Suprapubic skin (tissue), 4 donors: ENCODE data around the gene NRAS. TPM values are rescaled to one million over a fixed set of nuclear protein-coding genes. Genes with fewer than 3 reads are reported as not detected.

Experiments used
- DNase-seq, 2 donors: peaks; one replicate each; pipeline ENCODE4 v3.0.0-alpha.2; 2019; ENCODE audit warnings: low spot score in 2 of 2
- H3K27ac ChIP-seq: fragments of 200-600 bp; sonication (generic); one replicate; pipeline ENCODE4 v1.5.1; 2019
- H3K27me3 ChIP-seq: fragments of 200-600 bp; sonication (generic); one replicate; pipeline ENCODE4 v1.5.1; 2019
- H3K36me3 ChIP-seq: fragments of 200-600 bp; sonication (generic); one replicate; pipeline ENCODE4 v1.5.1; 2019
- H3K4me1 ChIP-seq: fragments of 200-600 bp; sonication (generic); one replicate; pipeline ENCODE4 v1.5.1; 2019
- H3K4me3 ChIP-seq: fragments of 200-600 bp; sonication (generic); one replicate; pipeline ENCODE4 v1.5.1; 2019; ENCODE audit warnings: mild to moderate bottlenecking
- H3K9me3 ChIP-seq: fragments of 200-600 bp; sonication (generic); one replicate; pipeline ENCODE4 v1.5.1; 2019
- EP300 ChIP-seq: sonication (generic); formaldehyde crosslinking; IDR thresholded peaks from one replicate; pipeline ENCODE4 v1.6.1; 2017; ENCODE audit warnings: antibody characterized with exemption
- POLR2A ChIP-seq, 2 donors: fragments of 450-650 bp; IDR thresholded peaks; one replicate each; pipeline ENCODE4 v1.6.1; 2017; ENCODE audit warnings: antibody characterized with exemption in 2 of 2, mild to moderate bottlenecking in 2 of 2, moderate library complexity in 2 of 2
- POLR2AphosphoS5 ChIP-seq, 3 donors: sonication (generic); formaldehyde crosslinking; IDR thresholded peaks; one replicate each; pipeline ENCODE4 v1.6.1; 2017; ENCODE audit warnings: antibody characterized with exemption in 3 of 3
- WGBS: methylation state at CpG from one replicate; pipeline ENCODE4 v1.1.5; 2018; 5-methylcytosine and 5-hydroxymethylcytosine counted together
- total RNA-seq, 4 donors: library from RNA; depleted of rRNA; stranded (reverse); fragments of >200 nt; gene quantifications; one replicate each; pipeline ENCODE4 v1.1.0, GENCODE V29; 2016
- TF ChIP-seq, protein P1 (sequence below), 2 donors: fragments of 200-600 bp in 1 of 2; fragments of 450-650 bp in 1 of 2; sonication (generic) in 1 of 2; IDR thresholded peaks; one replicate each; pipeline ENCODE4 v1.5.1; 2016 to 2019; ENCODE audit warnings: antibody characterized with exemption in 2 of 2, mild to moderate bottlenecking in 1 of 2, moderate library complexity in 1 of 2

Gene NRAS
- total RNA-seq, 4 donors from 2014 or later, result 21.8 to 41.1 (median 33.3) TPM

DNA sequence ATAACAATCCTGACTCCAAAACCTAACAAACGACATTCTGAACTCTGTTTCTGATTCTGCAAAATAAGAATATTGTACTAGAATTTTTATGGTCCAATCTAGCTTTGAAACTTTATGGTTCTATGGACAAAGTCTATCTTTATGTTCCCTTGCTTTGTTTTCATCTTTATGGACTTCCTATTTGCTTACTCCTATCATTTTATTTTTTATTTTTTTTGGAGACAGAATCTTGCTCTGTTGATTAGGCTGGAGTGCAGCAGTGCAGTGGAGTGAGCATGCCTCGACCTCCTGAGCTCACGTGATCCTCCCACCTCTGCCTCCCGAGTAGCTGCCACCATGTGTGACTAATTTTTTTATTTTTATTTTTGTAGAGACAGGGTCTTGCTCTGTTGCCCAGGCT lies 3.6 kb downstream of the NRAS start:
- no peaks in the 10 kb centered on the region for H3K27me3 ChIP-seq
- peaks cover 26% of the 10 kb centered on the region for H3K4me1 ChIP-seq
- no peak for DNase-seq
- TF ChIP-seq POLR2A (IDR thresholded peaks at IDR 0.05), result no peak
- TF ChIP-seq, protein P1, sequence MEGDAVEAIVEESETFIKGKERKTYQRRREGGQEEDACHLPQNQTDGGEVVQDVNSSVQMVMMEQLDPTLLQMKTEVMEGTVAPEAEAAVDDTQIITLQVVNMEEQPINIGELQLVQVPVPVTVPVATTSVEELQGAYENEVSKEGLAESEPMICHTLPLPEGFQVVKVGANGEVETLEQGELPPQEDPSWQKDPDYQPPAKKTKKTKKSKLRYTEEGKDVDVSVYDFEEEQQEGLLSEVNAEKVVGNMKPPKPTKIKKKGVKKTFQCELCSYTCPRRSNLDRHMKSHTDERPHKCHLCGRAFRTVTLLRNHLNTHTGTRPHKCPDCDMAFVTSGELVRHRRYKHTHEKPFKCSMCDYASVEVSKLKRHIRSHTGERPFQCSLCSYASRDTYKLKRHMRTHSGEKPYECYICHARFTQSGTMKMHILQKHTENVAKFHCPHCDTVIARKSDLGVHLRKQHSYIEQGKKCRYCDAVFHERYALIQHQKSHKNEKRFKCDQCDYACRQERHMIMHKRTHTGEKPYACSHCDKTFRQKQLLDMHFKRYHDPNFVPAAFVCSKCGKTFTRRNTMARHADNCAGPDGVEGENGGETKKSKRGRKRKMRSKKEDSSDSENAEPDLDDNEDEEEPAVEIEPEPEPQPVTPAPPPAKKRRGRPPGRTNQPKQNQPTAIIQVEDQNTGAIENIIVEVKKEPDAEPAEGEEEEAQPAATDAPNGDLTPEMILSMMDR (IDR thresholded peaks at IDR 0.05), result no peak
- TF ChIP-seq EP300, result no peak
- TF ChIP-seq POLR2AphosphoS5 (IDR thresholded peaks at IDR 0.05), result no peak
- 83% methylated on average over 4 of the region's 4 CpGs for WGBS
- H3K27ac ChIP-seq, result no peak overlapping the region
- H3K9me3 ChIP-seq, result no peaks in the 10 kb centered on the region
- peaks cover 56% of the 10 kb centered on the region for H3K36me3 ChIP-seq
- no peak overlapping the region for H3K4me3 ChIP-seq

DNA sequence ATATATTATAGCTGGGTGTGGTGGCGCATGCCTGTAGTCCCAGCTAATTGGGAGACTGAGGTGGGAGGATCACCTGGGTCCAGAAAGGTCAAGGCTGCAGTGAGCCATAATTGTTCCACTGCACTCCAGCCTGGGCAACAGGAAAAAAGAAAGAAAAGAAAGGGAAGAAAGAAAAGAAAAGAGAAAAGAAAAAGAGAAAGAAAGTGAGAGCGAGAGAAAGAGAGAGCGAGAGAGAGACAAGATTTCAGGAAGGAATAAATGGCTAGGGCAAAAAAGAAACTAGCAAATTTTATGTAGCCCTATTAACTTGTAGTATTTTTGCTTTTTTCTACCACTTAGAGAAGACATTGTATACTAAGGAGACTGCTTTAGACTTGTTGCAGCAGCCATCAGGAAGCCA lies 6.2 kb downstream of the NRAS start:
- WGBS, result 91% methylated on average over 3 of the region's 3 CpGs
- no peak for TF ChIP-seq POLR2AphosphoS5 (IDR thresholded peaks at IDR 0.05)
- TF ChIP-seq, protein P1 (IDR thresholded peaks at IDR 0.05), result no peak
- Histone ChIP-seq H3K9me3 (no peaks in the 10 kb centered on the region), H3K36me3 (peaks cover 77% of the 10 kb centered on the region), H3K4me3 (no peak overlapping the region), H3K27me3 (no peaks in the 10 kb centered on the region), H3K4me1 (peaks cover 14% of the 10 kb centered on the region), H3K27ac (no peak overlapping the region)
- no peak for DNase-seq

DNA sequence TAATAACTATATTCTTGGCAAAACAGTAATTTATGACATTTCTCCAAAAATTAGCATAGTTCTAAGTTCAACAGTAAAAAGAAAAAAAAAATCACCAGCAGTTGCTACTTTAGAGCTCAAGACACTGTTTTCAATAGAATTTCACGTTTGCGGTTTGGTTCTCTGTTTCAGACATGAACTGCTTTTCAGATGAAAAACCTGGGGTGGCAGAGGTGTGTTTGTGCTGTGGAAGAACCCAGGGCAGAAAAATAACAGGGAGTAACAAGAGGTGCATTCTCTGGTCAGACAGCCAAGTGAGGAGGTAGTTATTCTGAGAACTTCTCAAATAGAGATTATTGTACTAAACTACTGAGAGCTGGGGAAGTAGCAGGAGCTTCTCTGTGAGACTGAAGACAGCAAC lies 9.0 kb downstream of the NRAS start:
- Histone ChIP-seq H3K9me3 (no peaks in the 10 kb centered on the region), H3K27me3 (no peaks in the 10 kb centered on the region), H3K4me3 (no peak overlapping the region), H3K36me3 (peaks cover 71% of the 10 kb centered on the region), H3K27ac (no peak overlapping the region), H3K4me1 (peaks cover 3% of the 10 kb centered on the region)
- DNase-seq, result no peak
- TF ChIP-seq POLR2AphosphoS5 (IDR thresholded peaks at IDR 0.05), result no peak
- TF ChIP-seq POLR2A (IDR thresholded peaks at IDR 0.05), result no peak
- TF ChIP-seq, protein P1 (IDR thresholded peaks at IDR 0.05), result no peak
- TF ChIP-seq EP300, result no peak
- 91% methylated on average over 2 of the region's 2 CpGs for WGBS

- Histone ChIP-seq H3K9me3 (no peaks in the 10 kb centered on the region), H3K4me1 (peaks cover 3% of the 10 kb centered on the region), H3K27ac (no peak overlapping the region), H3K27me3 (no peaks in the 10 kb centered on the region), H3K4me3 (no peak overlapping the region), H3K36me3 (peaks cover 34% of the 10 kb centered on the region)
- DNase-seq, result no peak
- 95% methylated on average over 1 of the region's 1 CpG for WGBS
- no peak for TF ChIP-seq POLR2A (IDR thresholded peaks at IDR 0.05)
- TF ChIP-seq EP300, result no peak
- TF ChIP-seq, protein P1 (IDR thresholded peaks at IDR 0.05), result no peak
- TF ChIP-seq POLR2AphosphoS5 (IDR thresholded peaks at IDR 0.05), result no peak
Observed at GRCh38 chr1:114703242-114703641, 13.3 kb downstream of the NRAS start.

DNA sequence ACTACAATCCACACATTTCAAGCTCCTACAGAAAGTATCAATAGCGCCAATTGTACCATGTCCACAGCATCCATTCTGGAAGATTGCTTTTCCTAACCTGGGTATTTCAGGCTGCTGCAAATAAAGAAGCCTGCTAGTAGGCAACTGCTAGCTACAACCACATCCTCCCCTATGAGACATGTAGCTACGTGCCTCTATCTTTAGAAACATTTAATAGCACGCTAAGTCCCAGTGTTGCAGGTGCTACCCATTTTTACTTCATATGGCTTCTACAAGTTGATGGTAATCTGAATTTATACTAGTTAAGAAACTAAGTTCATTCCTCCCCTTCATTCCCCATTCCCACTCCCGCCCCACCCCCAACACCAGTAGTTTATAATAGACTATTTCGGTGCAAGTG lies 13.8 kb downstream of the NRAS start:
- DNase-seq, result no peak
- H3K4me3 ChIP-seq, result no peak overlapping the region
- no peak for TF ChIP-seq POLR2AphosphoS5 (IDR thresholded peaks at IDR 0.05)
- TF ChIP-seq, protein P1 (IDR thresholded peaks at IDR 0.05), result no peak
- no peak for TF ChIP-seq POLR2A (IDR thresholded peaks at IDR 0.05)
- no peak for TF ChIP-seq EP300
- peaks cover 3% of the 10 kb centered on the region for H3K4me1 ChIP-seq
- no peak overlapping the region for H3K27ac ChIP-seq
- H3K27me3 ChIP-seq, result no peaks in the 10 kb centered on the region
- H3K9me3 ChIP-seq, result no peaks in the 10 kb centered on the region
- WGBS, result 77% methylated on average over 5 of the region's 5 CpGs
- H3K36me3 ChIP-seq, result peaks cover 29% of the 10 kb centered on the region
